ENCODE measurements around the gene IFIH1.

DNA sequence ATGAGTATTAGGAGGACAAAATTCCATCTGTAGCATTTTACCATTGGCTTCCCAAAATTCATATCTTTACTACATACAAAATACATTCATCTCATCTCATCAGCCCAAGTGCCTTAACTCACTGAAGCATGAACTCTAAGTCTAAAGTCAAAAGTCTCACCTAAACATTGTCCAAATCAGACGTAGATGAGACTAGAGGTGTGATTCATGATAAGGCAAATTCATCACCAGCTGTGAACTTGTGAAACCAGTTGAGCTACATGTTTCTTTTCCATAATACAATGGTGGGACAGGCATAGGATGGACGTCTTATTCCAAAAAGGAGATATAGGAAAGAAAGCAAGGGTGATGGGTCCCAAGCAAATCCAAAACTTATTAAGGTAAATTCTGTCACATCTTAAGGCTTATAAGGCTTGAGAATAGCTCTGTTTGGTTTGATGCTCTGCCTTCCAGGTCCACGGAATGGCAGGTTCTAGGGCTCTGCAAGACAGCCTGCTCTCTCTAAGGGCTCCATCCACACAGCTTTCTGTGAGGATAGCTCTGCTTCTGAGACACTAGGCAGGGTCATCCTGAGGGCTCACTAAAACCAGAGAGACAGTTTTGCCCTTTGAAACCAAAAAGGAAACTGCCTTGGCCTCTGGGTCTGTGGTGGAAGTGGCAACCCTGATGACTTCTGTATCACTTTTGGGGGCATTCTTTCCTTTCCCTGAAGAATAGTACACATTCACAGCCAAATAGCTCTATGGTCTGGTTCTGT lies 9.6 kb downstream of the IFIH1 start:
- TF ChIP-seq, protein P1, sequence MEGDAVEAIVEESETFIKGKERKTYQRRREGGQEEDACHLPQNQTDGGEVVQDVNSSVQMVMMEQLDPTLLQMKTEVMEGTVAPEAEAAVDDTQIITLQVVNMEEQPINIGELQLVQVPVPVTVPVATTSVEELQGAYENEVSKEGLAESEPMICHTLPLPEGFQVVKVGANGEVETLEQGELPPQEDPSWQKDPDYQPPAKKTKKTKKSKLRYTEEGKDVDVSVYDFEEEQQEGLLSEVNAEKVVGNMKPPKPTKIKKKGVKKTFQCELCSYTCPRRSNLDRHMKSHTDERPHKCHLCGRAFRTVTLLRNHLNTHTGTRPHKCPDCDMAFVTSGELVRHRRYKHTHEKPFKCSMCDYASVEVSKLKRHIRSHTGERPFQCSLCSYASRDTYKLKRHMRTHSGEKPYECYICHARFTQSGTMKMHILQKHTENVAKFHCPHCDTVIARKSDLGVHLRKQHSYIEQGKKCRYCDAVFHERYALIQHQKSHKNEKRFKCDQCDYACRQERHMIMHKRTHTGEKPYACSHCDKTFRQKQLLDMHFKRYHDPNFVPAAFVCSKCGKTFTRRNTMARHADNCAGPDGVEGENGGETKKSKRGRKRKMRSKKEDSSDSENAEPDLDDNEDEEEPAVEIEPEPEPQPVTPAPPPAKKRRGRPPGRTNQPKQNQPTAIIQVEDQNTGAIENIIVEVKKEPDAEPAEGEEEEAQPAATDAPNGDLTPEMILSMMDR (IDR thresholded peaks at IDR 0.05 in 4 of 5, conservative IDR thresholded peaks at IDR 0.05 in 1 of 5): no peak
- TF ChIP-seq POLR2A (IDR thresholded peaks at IDR 0.05): no peak

Measured in gastrocnemius medialis (tissue), 4 donors.